ENCODE data around the gene GPR152. TPM values are rescaled to one million over a fixed set of nuclear protein-coding genes. Genes with fewer than 3 reads are reported as not detected.
A peak's percentile ranks its signal among the peaks of the same experiment; 100 is the strongest.
"Not testable (repeated sequence)": the region's sequence is repeated elsewhere in the genome, so short reads cannot be mapped to it uniquely, and the experiment has no call there.

Gene GPR152
- total RNA-seq, 1 donor from 2014 or later, result not detected

GRCh38 chr11:67415501-67416304, 36.8 kb downstream of the GPR152 start, which contains the start of gene CARNS1:
Gene CARNS1, plus strand, starts transcription at chr11:67415678. Its CDS starts 522 bp downstream, at chr11:67416200.
- DNase-seq (ENCODE audit: low spot score), result no peak
- no peak for ATAC-seq

GRCh38 chr11:67413266-67413849, 39.2 kb downstream of the GPR152 start:
- DNase-seq (ENCODE audit: low spot score) (no peak), ATAC-seq (no peak)

- ATAC-seq (no peak), DNase-seq (ENCODE audit: low spot score) (no peak)
Measured at GRCh38 chr11:67412495-67413179, 39.9 kb downstream of the GPR152 start.

- no peak for DNase-seq (ENCODE audit: low spot score)
- no peak for ATAC-seq
Measured at GRCh38 chr11:67411785-67412152, 40.8 kb downstream of the GPR152 start.

- ATAC-seq (no peak), DNase-seq (ENCODE audit: low spot score) (no peak)
Measured at GRCh38 chr11:67410984-67411784, 41.3 kb downstream of the GPR152 start.

GRCh38 chr11:67410369-67410831, 42.1 kb downstream of the GPR152 start:
- no peak for ATAC-seq
- no peak for DNase-seq (ENCODE audit: low spot score)

- ATAC-seq (peak; percentile 38), DNase-seq (ENCODE audit: low spot score) (no peak)
Measured at GRCh38 chr11:67409781-67410368, 42.7 kb downstream of the GPR152 start.

GRCh38 chr11:67409261-67409666, 43.3 kb downstream of the GPR152 start:
- ATAC-seq (no peak), DNase-seq (ENCODE audit: low spot score) (no peak)

- DNase-seq (ENCODE audit: low spot score), result no peak
- no peak for ATAC-seq
Measured at GRCh38 chr11:67408437-67409200, 43.9 kb downstream of the GPR152 start.

GRCh38 chr11:67407688-67408163, 44.8 kb downstream of the GPR152 start:
- DNase-seq (ENCODE audit: low spot score) (no peak), ATAC-seq (no peak)

- no peak for DNase-seq (ENCODE audit: low spot score)
- peak; percentile 43 for ATAC-seq
Measured at GRCh38 chr11:67406969-67407687, 45.4 kb downstream of the GPR152 start.

- ATAC-seq (no peak), DNase-seq (ENCODE audit: low spot score) (no peak)
Measured at GRCh38 chr11:67406420-67406968, 46.0 kb downstream of the GPR152 start.

GRCh38 chr11:67405688-67406339, 46.7 kb downstream of the GPR152 start:
- DNase-seq (ENCODE audit: low spot score), result no peak
- no peak for ATAC-seq

- DNase-seq (ENCODE audit: low spot score), result no peak
- ATAC-seq, result no peak
Measured at GRCh38 chr11:67405196-67405567, 47.3 kb downstream of the GPR152 start.

GRCh38 chr11:67404515-67405195, 47.9 kb downstream of the GPR152 start:
- DNase-seq (ENCODE audit: low spot score) (no peak), ATAC-seq (no peak)

- not testable (repeated sequence) for DNase-seq (ENCODE audit: low spot score); ATAC-seq
Measured at GRCh38 chr11:67403085-67403484, 49.4 kb downstream of the GPR152 start.

GRCh38 chr11:67402192-67402839, 50.2 kb downstream of the GPR152 start:
- DNase-seq (ENCODE audit: low spot score), result not testable (repeated sequence)

More at GRCh38 chr11:67402192-67402839, 50.2 kb downstream of the GPR152 start:
- not testable (repeated sequence) for ATAC-seq

Data from left lobe of liver (tissue), 2 donors.